ENCODE measurements around the gene ONECUT3.
"Not testable (repeated sequence)": the region's sequence is repeated elsewhere in the genome, so short reads cannot be mapped to it uniquely, and the experiment has no call there.

Gene ONECUT3

DNA sequence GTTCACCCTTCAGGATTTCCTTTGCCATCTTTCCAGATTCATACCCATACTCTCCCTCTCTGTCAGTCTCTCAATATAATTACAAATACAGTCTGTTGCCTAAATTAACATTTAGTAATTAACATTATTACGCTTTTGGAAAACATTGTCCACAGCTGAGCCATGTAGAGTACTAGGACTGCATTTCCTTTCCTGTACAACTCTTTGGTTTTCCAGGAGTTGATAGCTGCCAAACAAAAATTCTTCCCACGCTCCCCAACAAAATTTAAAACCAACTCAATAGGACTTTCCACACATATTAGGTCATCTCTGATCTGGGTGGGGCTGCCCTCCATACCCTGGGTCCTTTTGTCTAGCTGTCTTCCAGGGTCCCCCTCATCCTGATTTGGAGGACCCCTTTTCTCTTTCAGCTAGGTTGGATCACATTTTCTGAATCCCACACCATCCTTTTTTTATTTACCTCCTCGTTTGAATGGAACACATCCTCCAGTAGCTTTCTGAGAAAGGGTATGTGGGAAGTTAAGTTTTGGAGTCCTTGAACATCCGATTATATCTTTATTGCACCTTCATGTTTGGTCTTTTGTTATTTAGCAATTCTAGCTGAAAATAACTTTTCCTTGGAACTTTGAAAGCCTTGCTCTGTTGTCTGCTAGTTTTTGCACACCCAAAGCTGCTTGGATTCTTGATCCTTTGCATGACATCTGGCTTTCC lies 17.7 kb downstream of the ONECUT3 start:
- no peak for DNase-seq

DNA sequence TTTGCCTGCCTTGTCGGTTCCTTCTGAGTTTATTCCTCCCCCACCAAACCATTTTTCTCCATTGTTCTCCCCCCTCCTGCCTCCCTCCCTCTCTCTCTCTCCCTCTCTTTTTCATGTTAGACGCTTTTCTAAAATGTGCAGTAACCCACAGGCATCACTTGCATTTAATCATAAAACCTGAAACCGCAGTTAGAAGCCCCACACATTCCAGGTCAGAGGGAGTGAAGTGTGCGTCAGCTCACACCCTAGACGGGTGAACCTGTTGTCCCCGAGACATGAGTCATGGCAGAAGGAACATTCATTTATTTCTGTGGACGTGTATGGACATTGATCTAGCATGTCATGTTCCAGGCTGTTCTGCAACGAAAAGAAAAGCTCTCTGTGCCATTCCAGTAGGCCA lies 19.9 kb downstream of the ONECUT3 start:
- no peak for DNase-seq

DNA sequence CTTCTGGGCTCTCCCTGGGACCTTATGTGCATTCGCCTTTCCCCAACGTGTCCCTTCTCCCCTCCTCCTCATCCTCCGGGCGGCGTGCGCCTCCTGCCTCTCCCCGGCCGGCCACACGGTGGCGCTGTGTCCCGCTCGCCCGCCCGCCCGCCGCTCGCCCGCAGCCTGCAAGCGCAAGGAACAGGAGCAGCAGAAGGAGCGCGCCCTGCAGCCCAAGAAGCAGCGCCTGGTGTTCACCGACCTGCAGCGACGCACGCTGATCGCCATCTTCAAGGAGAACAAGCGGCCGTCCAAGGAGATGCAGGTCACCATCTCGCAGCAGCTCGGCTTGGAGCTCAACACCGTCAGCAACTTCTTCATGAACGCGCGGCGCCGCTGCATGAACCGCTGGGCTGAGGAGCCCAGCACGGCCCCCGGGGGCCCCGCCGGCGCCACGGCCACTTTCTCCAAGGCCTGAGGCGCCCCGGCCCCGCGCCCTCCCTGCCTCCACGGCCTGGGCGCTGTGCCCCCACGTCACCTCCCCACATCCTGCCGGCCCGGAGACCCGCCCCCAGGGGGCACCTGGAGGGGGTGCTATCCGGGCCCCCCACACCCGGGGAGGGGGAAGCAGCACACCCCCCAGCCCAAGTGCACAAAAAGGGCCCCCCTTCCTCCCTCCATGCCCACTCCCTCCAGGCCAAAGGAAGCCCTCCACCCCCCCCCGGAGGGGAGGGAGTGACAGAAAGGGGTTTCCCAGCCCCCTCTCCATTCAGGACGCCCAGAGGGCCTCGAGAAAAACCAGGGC lies 21.9 kb downstream of the ONECUT3 start:
- no peak for DNase-seq

DNA sequence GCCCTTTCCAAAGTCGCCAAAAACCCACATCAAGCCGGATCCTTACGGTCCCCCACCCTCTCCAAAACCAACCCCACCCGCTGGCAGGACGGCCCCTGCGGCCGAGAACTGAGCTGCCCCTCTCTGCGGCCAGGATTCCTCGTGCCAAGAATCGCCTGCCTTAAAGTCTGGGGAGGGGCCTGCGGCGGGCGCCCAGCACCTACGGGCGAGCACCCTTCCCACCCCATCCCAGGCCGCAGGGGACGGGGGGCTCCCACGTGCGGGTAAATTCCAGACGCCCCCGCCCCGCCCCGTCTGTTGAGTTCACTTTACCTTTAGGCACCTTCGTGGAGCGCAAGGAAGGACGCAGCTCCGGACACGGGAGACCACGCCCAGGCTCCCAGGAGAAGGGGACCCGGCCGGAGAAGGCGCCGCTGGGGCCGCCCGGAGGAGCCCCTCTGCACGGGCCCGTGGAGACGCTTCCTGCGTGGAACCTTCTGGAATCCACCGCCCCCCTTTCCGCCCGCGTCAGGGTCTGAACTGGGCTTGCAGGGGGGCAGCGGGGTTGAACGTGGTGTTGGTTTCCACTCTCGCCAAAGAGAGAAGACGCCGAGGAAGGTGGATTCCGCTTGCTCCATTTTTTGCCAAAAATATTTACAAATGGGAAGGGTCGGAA lies 22.8 kb downstream of the ONECUT3 start:
- DNase-seq: no peak

GRCh38 chr19:1776606-1777147 lies 23.4 kb downstream of the ONECUT3 start:
- no peak for DNase-seq

DNA sequence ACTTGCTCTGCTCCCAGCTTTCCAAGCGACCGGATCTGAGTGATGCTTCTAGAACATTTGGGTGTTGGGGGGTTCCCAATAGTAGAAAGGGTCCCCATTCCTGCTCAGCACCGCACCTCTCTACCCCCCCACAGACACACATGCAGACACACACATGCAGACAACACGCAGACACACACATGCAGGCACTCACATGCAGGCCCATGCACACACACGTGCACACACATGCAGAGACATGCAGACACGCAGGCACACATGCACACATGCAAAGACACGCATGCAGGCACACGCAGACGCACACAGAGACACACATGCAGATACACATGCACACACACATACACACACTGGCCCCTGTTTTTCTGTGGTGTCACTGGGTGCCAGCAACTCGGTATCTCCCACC lies 23.8 kb downstream of the ONECUT3 start:
- DNase-seq: no peak

DNA sequence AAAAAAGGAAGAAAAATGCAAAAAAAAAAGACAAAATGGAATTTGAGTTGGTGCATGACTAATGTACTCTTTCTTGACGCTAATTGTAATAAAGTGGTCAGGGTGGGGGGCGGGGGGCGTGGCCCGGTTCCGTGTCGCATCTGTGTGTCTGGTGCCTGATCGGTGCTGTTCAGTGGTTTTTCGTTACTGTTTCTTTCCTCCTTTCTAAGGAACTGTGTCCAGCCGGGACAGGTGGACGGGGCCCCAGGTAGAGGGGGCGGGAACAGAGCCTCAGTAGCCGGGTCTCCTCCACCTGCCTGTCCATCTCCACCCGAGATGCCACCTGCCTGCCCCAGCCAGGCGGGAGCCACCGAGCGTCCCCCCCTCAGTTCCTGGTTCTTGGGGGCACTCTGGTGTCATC lies 26.3 kb downstream of the ONECUT3 start:
- no peak for DNase-seq

GRCh38 chr19:1780272-1780958 lies 27.1 kb downstream of the ONECUT3 start:
- DNase-seq: no peak

- DNase-seq: no peak
Observed at GRCh38 chr19:1782521-1782920, 29.2 kb downstream of the ONECUT3 start.

DNA sequence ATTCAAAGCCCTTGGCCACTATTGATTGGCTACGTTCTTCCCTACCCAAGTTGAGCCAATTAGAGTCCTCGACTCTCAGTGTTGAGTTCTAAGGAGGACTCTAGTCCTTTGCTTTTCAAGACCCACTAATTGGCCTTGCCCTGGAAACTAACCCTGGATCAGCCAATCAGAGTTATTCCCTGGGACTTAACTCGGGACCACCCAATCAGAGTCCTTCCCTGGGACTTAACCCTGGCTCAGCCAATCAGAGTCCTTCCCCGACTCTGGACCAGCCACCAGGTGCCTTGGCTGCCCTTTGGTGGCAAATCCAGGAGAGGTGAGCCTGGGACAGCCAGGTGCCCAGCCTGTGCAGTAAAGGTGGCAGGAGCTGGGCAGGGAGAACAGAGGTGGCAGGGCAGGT lies 30.0 kb downstream of the ONECUT3 start:
- no peak for DNase-seq

GRCh38 chr19:1783874-1784273 lies 30.6 kb downstream of the ONECUT3 start:
- DNase-seq: no peak

GRCh38 chr19:1785310-1785709 lies 32.0 kb downstream of the ONECUT3 start:
- DNase-seq: no peak

GRCh38 chr19:1786668-1787067 lies 33.4 kb downstream of the ONECUT3 start:
- no peak for DNase-seq

DNA sequence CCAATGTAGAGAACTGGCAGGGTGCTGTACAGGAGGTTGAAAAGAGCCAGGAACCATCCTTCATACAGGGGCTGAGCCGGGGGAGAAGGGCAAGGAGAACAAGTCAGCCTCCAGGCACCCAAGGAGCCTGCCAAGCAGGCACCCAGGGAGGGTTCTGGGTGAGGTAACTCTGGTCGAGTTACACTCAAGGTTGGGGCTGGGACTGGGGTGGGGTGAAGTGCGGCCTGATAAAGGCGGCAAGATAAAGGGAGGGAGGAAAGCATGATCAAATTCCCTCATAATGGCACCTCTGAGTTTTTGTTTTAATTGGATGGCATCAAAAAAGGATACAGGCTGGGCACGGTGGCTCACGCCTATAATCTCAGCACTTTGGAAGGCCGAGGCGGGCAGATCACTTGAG lies 33.8 kb downstream of the ONECUT3 start:
- DNase-seq: no peak

- DNase-seq: no peak
Observed at GRCh38 chr19:1789261-1790041, 36.1 kb downstream of the ONECUT3 start.

GRCh38 chr19:1790054-1790792 lies 36.9 kb downstream of the ONECUT3 start:
- DNase-seq: no peak

- DNase-seq: no peak
Observed at GRCh38 chr19:1791879-1792278, 38.6 kb downstream of the ONECUT3 start.

DNA sequence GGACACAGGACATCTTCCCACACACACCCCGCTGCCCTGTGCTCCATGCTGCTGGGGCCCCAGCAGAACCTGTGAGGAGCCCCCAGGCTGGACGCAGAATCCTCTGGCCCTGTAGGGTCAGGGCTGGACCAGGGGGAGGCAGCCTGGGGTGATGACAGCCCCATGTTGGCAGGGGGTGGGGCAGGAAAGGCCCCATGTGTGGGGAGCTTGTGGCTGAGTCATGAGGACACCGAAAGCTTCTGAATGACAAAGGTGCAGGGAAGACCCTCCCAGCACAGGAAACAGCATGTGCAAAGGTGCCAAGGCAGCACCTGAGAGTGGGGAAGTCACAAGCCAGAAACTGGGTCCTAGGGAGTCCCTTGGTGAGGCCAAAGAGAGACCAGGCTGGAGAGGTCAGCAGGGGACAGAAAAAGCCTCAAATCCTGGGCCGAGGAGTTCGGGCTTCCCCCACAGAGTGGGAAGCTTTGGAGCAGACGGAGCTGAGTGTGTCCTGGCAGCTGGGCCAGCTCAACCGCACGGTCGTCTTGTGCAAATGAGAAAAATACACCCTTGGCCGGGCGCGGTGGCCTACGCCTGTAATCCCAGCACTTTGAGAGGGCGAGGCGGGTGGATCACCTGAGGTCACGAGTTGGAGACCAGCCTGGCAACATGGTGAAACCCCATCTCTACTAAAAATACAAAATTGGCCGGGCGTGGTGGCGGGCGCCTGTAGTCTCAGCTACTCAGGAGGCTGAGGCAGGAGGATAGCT lies 41.3 kb downstream of the ONECUT3 start:
- DNase-seq: no peak

GRCh38 chr19:1796395-1797142 lies 43.3 kb downstream of the ONECUT3 start:
- no peak for DNase-seq

GRCh38 chr19:1797313-1797712 lies 44.0 kb downstream of the ONECUT3 start:
- not testable (repeated sequence) for DNase-seq

Data from stimulated activated CD4-positive, alpha-beta T cell treated with anti-CD3 and anti-CD28 coated beads, Interleukin-4, amount 100 ng/mL, for 1 hour (primary cell).